Progenitor cell of endocrine pancreas (in vitro differentiated cells): ENCODE measurements around the gene SLC4A11. TPM values are rescaled to one million over a fixed set of nuclear protein-coding genes. Genes with fewer than 3 reads are reported as not detected.

Experiments
- DNase-seq: peaks from one replicate; pipeline ENCODE4 v3.0.0; 2021; ENCODE audit warnings: low spot score; ENCODE audit not compliant: unreplicated experiment
- H3K27ac Mint-ChIP-seq: 2 replicates; pipeline ENCODE4 v1.8.0; 2021; ENCODE audit warnings: mild to moderate bottlenecking, moderate library complexity, mixed read lengths
- H3K27me3 Mint-ChIP-seq: 2 replicates; pipeline ENCODE4 v1.8.0; 2021; ENCODE audit warnings: mixed read lengths
- H3K36me3 Mint-ChIP-seq: 2 replicates; pipeline ENCODE4 v1.8.0; 2022; ENCODE audit warnings: mixed read lengths; ENCODE audit not compliant: insufficient read depth
- H3K4me1 Mint-ChIP-seq: 2 replicates; pipeline ENCODE4 v1.8.0; 2021; ENCODE audit warnings: low read depth, mixed read lengths
- H3K4me3 Mint-ChIP-seq: 2 replicates; pipeline ENCODE4 v1.8.0; 2021; ENCODE audit warnings: low read depth, mild to moderate bottlenecking, moderate library complexity, mixed read lengths
- H3K9me3 Mint-ChIP-seq: 2 replicates; pipeline ENCODE4 v1.8.0; 2021; ENCODE audit warnings: low read depth, mixed read lengths
- total RNA-seq: library from RNA; stranded (reverse); gene quantifications from 2 replicates; pipeline ENCODE4 v1.2.1, GENCODE V29; 2021
- TF ChIP-seq, protein P1 (sequence below): fragments of 200-600 bp; sonication (generic); IDR thresholded peaks from one replicate; pipeline ENCODE4 v1.5.0; 2021; ENCODE audit warnings: antibody characterized with exemption, mild to moderate bottlenecking; ENCODE audit not compliant: unreplicated experiment

Gene SLC4A11
- total RNA-seq, 1 donor from 2014 or later = 1.9 TPM

DNA sequence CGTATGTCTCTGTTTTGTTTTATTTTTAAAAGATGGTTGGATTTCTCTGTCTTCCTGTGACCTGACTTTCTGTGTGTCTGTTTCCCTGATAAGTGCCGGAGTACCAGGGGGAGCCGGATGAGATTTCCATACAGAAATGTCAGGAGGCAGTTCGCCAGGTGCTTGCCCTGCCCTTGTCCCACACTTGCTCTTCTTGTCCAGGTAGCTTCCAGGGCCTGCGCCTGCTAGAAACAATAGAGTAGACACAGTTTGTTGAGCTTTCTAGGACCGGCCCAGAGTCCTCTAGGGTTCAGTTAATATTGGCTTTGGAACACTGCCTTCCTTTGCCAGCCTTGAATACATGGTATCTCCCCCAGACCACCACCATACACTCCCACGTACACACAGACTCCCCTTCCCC is 25.8 kb downstream of the SLC4A11 start:
- Mint-ChIP-seq H3K9me3 (no peaks in the 10 kb centered on the region), H3K4me1 (peaks cover 16% of the 10 kb centered on the region), H3K27me3 (no peaks in the 10 kb centered on the region), H3K36me3 (peaks cover 6% of the 10 kb centered on the region), H3K4me3 (no peak overlapping the region), H3K27ac (no peak overlapping the region)
- DNase-seq = no peak
- TF ChIP-seq, protein P1, sequence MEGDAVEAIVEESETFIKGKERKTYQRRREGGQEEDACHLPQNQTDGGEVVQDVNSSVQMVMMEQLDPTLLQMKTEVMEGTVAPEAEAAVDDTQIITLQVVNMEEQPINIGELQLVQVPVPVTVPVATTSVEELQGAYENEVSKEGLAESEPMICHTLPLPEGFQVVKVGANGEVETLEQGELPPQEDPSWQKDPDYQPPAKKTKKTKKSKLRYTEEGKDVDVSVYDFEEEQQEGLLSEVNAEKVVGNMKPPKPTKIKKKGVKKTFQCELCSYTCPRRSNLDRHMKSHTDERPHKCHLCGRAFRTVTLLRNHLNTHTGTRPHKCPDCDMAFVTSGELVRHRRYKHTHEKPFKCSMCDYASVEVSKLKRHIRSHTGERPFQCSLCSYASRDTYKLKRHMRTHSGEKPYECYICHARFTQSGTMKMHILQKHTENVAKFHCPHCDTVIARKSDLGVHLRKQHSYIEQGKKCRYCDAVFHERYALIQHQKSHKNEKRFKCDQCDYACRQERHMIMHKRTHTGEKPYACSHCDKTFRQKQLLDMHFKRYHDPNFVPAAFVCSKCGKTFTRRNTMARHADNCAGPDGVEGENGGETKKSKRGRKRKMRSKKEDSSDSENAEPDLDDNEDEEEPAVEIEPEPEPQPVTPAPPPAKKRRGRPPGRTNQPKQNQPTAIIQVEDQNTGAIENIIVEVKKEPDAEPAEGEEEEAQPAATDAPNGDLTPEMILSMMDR = no peak

DNA sequence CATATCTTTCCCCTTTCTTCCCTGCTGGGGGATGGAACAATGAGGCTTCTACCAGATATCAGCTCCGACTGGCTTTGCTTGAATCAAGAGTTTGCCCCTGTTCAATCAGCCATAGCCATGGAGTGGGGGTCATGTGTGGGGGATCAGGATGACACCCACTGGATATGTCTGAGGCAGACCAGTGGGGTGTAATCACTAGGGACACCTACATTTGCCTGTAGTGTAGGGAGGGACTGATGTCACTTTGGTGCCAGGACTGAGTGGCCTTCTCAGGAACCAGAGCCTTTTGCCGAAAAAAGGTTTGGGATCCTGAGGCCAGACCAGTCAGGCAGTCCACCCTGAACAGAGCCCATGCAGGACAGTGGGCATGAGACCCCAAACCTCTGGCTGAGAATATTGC is 28.6 kb downstream of the SLC4A11 start:
- no peaks in the 10 kb centered on the region for H3K9me3 Mint-ChIP-seq
- no peaks in the 10 kb centered on the region for H3K27me3 Mint-ChIP-seq
- TF ChIP-seq, protein P1 = no peak
- H3K27ac Mint-ChIP-seq = no peak overlapping the region
- peak overlapping the region; percentile 99 for H3K4me3 Mint-ChIP-seq
- DNase-seq = no peak
- H3K36me3 Mint-ChIP-seq = peaks cover 6% of the 10 kb centered on the region
- peaks cover 16% of the 10 kb centered on the region for H3K4me1 Mint-ChIP-seq

DNA sequence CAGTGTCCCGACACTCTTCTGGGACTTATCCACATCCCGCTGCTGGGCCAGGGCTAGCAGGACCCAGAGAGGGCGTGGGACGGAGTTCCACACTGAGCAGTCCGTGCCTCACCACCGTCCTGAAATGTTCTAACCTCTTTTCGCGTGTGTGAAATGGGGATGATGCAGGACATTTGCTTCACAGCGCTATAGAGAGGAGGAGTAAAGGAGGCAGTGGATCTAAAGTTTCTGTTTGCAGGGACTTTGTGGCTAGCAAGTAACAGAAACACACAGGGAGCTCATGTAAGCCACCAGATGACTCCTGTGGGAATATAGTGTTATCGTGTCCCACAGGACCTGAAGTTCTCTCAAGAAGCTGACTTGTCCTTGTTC is 29.1 kb downstream of the SLC4A11 start:
- peaks cover 6% of the 10 kb centered on the region for H3K36me3 Mint-ChIP-seq
- peaks cover 16% of the 10 kb centered on the region for H3K4me1 Mint-ChIP-seq
- peak overlapping the region; percentile 99 for H3K4me3 Mint-ChIP-seq
- H3K27me3 Mint-ChIP-seq = no peaks in the 10 kb centered on the region
- H3K27ac Mint-ChIP-seq = peak overlapping the region; percentile 91
- TF ChIP-seq, protein P1 = no peak
- H3K9me3 Mint-ChIP-seq = no peaks in the 10 kb centered on the region
- no peak for DNase-seq

DNA sequence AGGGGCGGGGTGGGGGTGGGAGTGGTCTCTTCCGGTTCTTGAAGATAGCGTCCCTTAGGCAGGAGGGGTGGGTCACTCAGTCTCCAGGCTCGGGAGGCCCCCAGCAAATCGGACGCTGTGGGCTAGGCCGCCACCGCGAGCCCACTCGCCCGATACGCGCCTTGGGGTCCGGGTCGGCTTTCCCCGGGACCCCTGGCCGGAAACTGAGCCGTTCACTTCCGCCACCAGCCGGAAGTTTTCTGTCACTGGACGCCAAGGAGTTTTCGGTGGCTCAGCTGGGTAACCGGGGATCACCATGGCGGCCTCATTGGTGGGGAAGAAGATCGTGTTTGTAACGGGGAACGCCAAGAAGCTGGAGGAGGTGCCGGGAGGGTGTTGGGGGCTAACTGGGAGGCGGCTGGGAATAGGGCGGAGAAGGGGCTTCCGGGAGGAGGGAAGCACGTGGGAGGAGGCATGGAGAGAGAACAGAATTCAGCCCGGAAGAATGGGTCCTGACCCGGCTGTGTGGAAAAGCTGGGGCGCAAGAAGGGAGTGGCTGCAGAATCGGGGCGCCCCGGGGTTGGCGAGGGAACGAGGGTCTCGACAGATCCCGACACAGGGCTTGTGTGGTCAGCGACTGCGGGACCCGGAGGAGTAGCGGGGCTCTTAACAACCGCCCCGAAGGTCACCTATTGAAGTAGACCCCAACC is 29.6 kb downstream of the SLC4A11 start, which contains the start of gene ITPA:
Gene ITPA, plus strand, starts transcription at position 242 of the 689 bp plus-strand sequence. Its CDS starts 54 bp downstream, at position 296.
- H3K4me3 Mint-ChIP-seq = peak within 1 kb of the TSS; percentile 99
- H3K27me3 Mint-ChIP-seq = no peaks in the 10 kb centered on the region
- H3K4me1 Mint-ChIP-seq = peaks cover 16% of the 10 kb centered on the region
- H3K9me3 Mint-ChIP-seq = no peaks in the 10 kb centered on the region
- peaks cover 7% of the 10 kb centered on the region for H3K36me3 Mint-ChIP-seq
- DNase-seq = peak; percentile 43
- H3K27ac Mint-ChIP-seq = peak within 1 kb of the TSS; percentile 91
- TF ChIP-seq, protein P1 = no peak

DNA sequence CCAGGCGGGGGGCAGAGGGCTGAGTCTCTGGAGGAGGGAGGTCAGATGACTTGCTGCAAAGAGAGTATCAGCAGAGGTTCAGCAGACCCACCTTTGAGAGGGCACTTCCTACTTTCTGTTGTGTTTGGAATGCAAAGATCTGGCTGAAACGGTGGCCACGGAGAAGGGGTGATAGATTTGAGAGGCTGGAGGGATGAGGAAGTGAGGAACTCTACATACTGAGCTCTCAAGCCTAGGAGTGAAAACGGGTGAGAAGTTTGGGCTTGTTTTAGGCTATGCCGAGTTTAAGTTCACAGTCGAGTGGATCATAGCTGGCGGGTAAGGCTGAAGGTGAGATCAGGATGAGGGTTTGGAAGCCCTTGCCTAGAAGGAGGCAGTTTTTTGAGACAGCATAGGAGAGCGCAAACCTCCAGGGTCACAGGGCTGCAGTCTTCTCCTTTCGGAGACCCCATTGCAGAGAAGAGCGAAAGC is 30.2 kb downstream of the SLC4A11 start:
- Mint-ChIP-seq H3K27me3 (no peaks in the 10 kb centered on the region), H3K36me3 (peaks cover 4% of the 10 kb centered on the region), H3K27ac (peak overlapping the region; percentile 84), H3K4me3 (peak overlapping the region; percentile 99), H3K9me3 (no peaks in the 10 kb centered on the region), H3K4me1 (peaks cover 17% of the 10 kb centered on the region)
- TF ChIP-seq, protein P1 = no peak
- no peak for DNase-seq
